Esophagus squamous epithelium (tissue), 4 donors: ENCODE measurements around the gene MYO7B.

Experiments used
- POLR2A ChIP-seq, 4 donors: fragments of 450-650 bp; IDR thresholded peaks; one replicate each; pipeline ENCODE4 v1.6.1; 2017; ENCODE audit warnings: antibody characterized with exemption in 4 of 4, mild to moderate bottlenecking in 4 of 4, moderate library complexity in 3 of 4
- TF ChIP-seq, protein P1 (sequence below), 6 experiments: fragments of 450-650 bp in 4 of 6; fragments of 200-600 bp in 2 of 6; sonication (generic) in 2 of 6; IDR thresholded peaks; one replicate each; pipeline ENCODE4 v1.5.1; 2016 to 2019; ENCODE audit warnings: antibody characterized with exemption in 6 of 6, mild to moderate bottlenecking in 4 of 6, moderate library complexity in 4 of 6

DNA sequence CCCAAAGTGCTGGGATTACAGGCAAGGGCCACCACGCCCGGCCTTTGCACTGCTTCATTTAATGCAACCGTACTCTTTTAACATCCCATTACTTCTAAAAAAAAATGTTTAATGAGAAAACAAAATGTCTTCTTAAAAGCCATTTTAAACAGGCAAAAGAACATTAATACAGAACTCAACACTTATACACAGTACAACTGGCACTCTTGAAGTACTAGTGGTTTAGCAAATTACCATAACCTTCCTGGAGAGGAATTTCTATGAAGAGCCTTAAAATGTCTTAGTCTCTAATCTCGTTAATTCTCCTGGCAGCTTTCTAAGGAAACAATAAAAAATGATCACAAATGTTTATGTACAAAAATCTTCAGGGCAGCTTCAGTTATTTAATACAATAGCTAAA is 15.1 kb upstream of the MYO7B start:
- TF ChIP-seq POLR2A (IDR thresholded peaks at IDR 0.05) = no peak
- TF ChIP-seq, protein P1, sequence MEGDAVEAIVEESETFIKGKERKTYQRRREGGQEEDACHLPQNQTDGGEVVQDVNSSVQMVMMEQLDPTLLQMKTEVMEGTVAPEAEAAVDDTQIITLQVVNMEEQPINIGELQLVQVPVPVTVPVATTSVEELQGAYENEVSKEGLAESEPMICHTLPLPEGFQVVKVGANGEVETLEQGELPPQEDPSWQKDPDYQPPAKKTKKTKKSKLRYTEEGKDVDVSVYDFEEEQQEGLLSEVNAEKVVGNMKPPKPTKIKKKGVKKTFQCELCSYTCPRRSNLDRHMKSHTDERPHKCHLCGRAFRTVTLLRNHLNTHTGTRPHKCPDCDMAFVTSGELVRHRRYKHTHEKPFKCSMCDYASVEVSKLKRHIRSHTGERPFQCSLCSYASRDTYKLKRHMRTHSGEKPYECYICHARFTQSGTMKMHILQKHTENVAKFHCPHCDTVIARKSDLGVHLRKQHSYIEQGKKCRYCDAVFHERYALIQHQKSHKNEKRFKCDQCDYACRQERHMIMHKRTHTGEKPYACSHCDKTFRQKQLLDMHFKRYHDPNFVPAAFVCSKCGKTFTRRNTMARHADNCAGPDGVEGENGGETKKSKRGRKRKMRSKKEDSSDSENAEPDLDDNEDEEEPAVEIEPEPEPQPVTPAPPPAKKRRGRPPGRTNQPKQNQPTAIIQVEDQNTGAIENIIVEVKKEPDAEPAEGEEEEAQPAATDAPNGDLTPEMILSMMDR (IDR thresholded peaks at IDR 0.05) = no peak
